Measurements from ENCODE around the gene CPT1C.
"Not testable (repeated sequence)": the region's sequence is repeated elsewhere in the genome, so short reads cannot be mapped to it uniquely, and the experiment has no call there.

Gene CPT1C

GRCh38 chr19:49718511-49718910 lies 27.6 kb downstream of the CPT1C start:
- Mint-ChIP-seq H3K4me1 (peaks cover 23% of the 10 kb centered on the region), H3K9me3 (peaks cover 3% of the 10 kb centered on the region), H3K36me3 (peaks cover 3% of the 10 kb centered on the region), H3K4me3 (peak overlapping the region; percentile 80), H3K27me3 (no peaks in the 10 kb centered on the region), H3K27ac (peak overlapping the region; percentile 92)
- CTCF ChIA-PET, result interaction anchor here (1.0 kb wide), 2 partner anchors 92 to 130 kb away, joined by 3 read pairs; no protein-coding TSS in a partner anchor
- DNase-seq, result no peak

- CTCF ChIA-PET, result no interaction called here
- H3K27me3 Mint-ChIP-seq, result no peaks in the 10 kb centered on the region
- DNase-seq, result no peak
- peak overlapping the region; percentile 42 for H3K27ac Mint-ChIP-seq
- H3K36me3 Mint-ChIP-seq, result peaks cover 3% of the 10 kb centered on the region
- peaks cover 3% of the 10 kb centered on the region for H3K9me3 Mint-ChIP-seq
- H3K4me1 Mint-ChIP-seq, result peaks cover 23% of the 10 kb centered on the region
- H3K4me3 Mint-ChIP-seq, result peak overlapping the region; percentile 21
Measured at GRCh38 chr19:49718991-49719390, 28.1 kb downstream of the CPT1C start.

GRCh38 chr19:49719420-49719819 lies 28.5 kb downstream of the CPT1C start:
- DNase-seq, H3K9me3 Mint-ChIP-seq, CTCF ChIA-PET, H3K27ac Mint-ChIP-seq, H3K36me3 Mint-ChIP-seq, H3K27me3 Mint-ChIP-seq: not testable (repeated sequence)
- Mint-ChIP-seq H3K4me3 (peak overlapping the region; percentile 21), H3K4me1 (peaks cover 23% of the 10 kb centered on the region)

- CTCF ChIA-PET, result interaction anchor here (0.6 kb wide), 1 partner anchor 18 kb away, joined by 4 read pairs; no protein-coding TSS in a partner anchor
- no peak overlapping the region for H3K27ac Mint-ChIP-seq
- no peaks in the 10 kb centered on the region for H3K36me3 Mint-ChIP-seq
- no peak overlapping the region for H3K4me3 Mint-ChIP-seq
- DNase-seq, result no peak
- H3K27me3 Mint-ChIP-seq, result no peaks in the 10 kb centered on the region
- H3K4me1 Mint-ChIP-seq, result peaks cover 3% of the 10 kb centered on the region
- no peaks in the 10 kb centered on the region for H3K9me3 Mint-ChIP-seq
Measured at GRCh38 chr19:49727217-49728030, 36.5 kb downstream of the CPT1C start.

- H3K4me3 Mint-ChIP-seq, result no peak overlapping the region
- H3K36me3 Mint-ChIP-seq, result no peaks in the 10 kb centered on the region
- CTCF ChIA-PET, result interaction anchor here (0.6 to 1.2 kb wide), 2 partner anchors 13 to 21 kb away, joined by 3 to 5 read pairs; no protein-coding TSS in a partner anchor
Measured at GRCh38 chr19:49730166-49730565, 39.2 kb downstream of the CPT1C start.

GRCh38 chr19:49738268-49738667 lies 47.4 kb downstream of the CPT1C start:
- H3K27ac Mint-ChIP-seq, result no peak overlapping the region
- H3K36me3 Mint-ChIP-seq, result no peaks in the 10 kb centered on the region
- peaks cover 11% of the 10 kb centered on the region for H3K4me1 Mint-ChIP-seq
- H3K9me3 Mint-ChIP-seq, result peaks cover 3% of the 10 kb centered on the region
- H3K4me3 Mint-ChIP-seq, result no peak overlapping the region
- CTCF ChIA-PET, result no interaction called here
- DNase-seq, result no peak
- peaks cover 9% of the 10 kb centered on the region for H3K27me3 Mint-ChIP-seq

More at GRCh38 chr19:49730166-49730565, 39.2 kb downstream of the CPT1C start:
- Mint-ChIP-seq H3K4me1 (peaks cover 3% of the 10 kb centered on the region), H3K27ac (no peak overlapping the region), H3K9me3 (no peaks in the 10 kb centered on the region), H3K27me3 (peaks cover 9% of the 10 kb centered on the region)
- DNase-seq, result no peak

GRCh38 chr19:49739098-49739497 lies 48.2 kb downstream of the CPT1C start:
- H3K27ac Mint-ChIP-seq, result peak overlapping the region; percentile 60
- CTCF ChIA-PET, result no interaction called here
- H3K27me3 Mint-ChIP-seq, result peaks cover 11% of the 10 kb centered on the region
- H3K4me3 Mint-ChIP-seq, result no peak overlapping the region
- no peaks in the 10 kb centered on the region for H3K36me3 Mint-ChIP-seq
- DNase-seq, result no peak
- H3K4me1 Mint-ChIP-seq, result peaks cover 11% of the 10 kb centered on the region
- H3K9me3 Mint-ChIP-seq, result peaks cover 3% of the 10 kb centered on the region

GRCh38 chr19:49739933-49740332 lies 49.0 kb downstream of the CPT1C start:
- Mint-ChIP-seq H3K27ac (no peak overlapping the region), H3K4me3 (no peak overlapping the region), H3K27me3 (peaks cover 5% of the 10 kb centered on the region), H3K9me3 (peaks cover 3% of the 10 kb centered on the region), H3K4me1 (peaks cover 11% of the 10 kb centered on the region), H3K36me3 (no peaks in the 10 kb centered on the region)
- DNase-seq, result no peak
- CTCF ChIA-PET, result no interaction called here

GRCh38 chr19:49741210-49741844 lies 50.4 kb downstream of the CPT1C start:
- Mint-ChIP-seq H3K9me3 (peaks cover 3% of the 10 kb centered on the region), H3K4me3 (no peak overlapping the region), H3K4me1 (peaks cover 11% of the 10 kb centered on the region), H3K36me3 (no peaks in the 10 kb centered on the region), H3K27ac (no peak overlapping the region), H3K27me3 (peaks cover 3% of the 10 kb centered on the region)
- CTCF ChIA-PET, result interaction anchor here (0.6 to 0.7 kb wide), 2 partner anchors 25 to 46 kb away, joined by 3 read pairs; no protein-coding TSS in a partner anchor
- DNase-seq, result no peak

- DNase-seq, result no peak
- Mint-ChIP-seq H3K27ac (no peak overlapping the region), H3K4me3 (no peak overlapping the region), H3K27me3 (peaks cover 17% of the 10 kb centered on the region), H3K4me1 (peaks cover 3% of the 10 kb centered on the region), H3K9me3 (no peaks in the 10 kb centered on the region), H3K36me3 (no peaks in the 10 kb centered on the region)
- CTCF ChIA-PET, result no interaction called here
Measured at GRCh38 chr19:49744946-49745381, 54.0 kb downstream of the CPT1C start.

GRCh38 chr19:49746206-49746958 lies 55.5 kb downstream of the CPT1C start:
- CTCF ChIA-PET, result no interaction called here
- Mint-ChIP-seq H3K9me3 (no peaks in the 10 kb centered on the region), H3K27ac (no peak overlapping the region), H3K27me3 (peaks cover 20% of the 10 kb centered on the region), H3K4me3 (no peak overlapping the region), H3K4me1 (no peaks in the 10 kb centered on the region), H3K36me3 (no peaks in the 10 kb centered on the region)
- DNase-seq, result peak; percentile 55

- H3K36me3 Mint-ChIP-seq, result no peaks in the 10 kb centered on the region
- H3K9me3 Mint-ChIP-seq, result peaks cover 2% of the 10 kb centered on the region
- H3K4me1 Mint-ChIP-seq, result no peaks in the 10 kb centered on the region
- DNase-seq, result no peak
- peaks cover 19% of the 10 kb centered on the region for H3K27me3 Mint-ChIP-seq
- CTCF ChIA-PET, result interaction anchor here (0.5 kb wide), 1 partner anchor 33 kb away, joined by 4 read pairs; no protein-coding TSS in a partner anchor
- H3K27ac Mint-ChIP-seq, result no peak overlapping the region
- no peak overlapping the region for H3K4me3 Mint-ChIP-seq
Measured at GRCh38 chr19:49749055-49749716, 58.3 kb downstream of the CPT1C start.

- Mint-ChIP-seq H3K4me1 (no peaks in the 10 kb centered on the region), H3K36me3 (no peaks in the 10 kb centered on the region), H3K27ac (no peak overlapping the region), H3K9me3 (peaks cover 2% of the 10 kb centered on the region), H3K27me3 (peaks cover 20% of the 10 kb centered on the region), H3K4me3 (no peak overlapping the region)
- DNase-seq, result no peak
- CTCF ChIA-PET, result interaction anchor here (0.5 to 0.7 kb wide), 2 partner anchors 34 to 59 kb away, joined by 3 to 4 read pairs; partner anchors contain the start of gene CPT1C
Measured at GRCh38 chr19:49749771-49750170, 58.9 kb downstream of the CPT1C start.

- Mint-ChIP-seq H3K9me3 (peaks cover 10% of the 10 kb centered on the region), H3K4me1 (no peaks in the 10 kb centered on the region), H3K4me3 (no peak overlapping the region), H3K27ac (no peak overlapping the region), H3K36me3 (no peaks in the 10 kb centered on the region), H3K27me3 (peaks cover 22% of the 10 kb centered on the region)
- CTCF ChIA-PET, result no interaction called here
- no peak for DNase-seq
Measured at GRCh38 chr19:49752701-49753100, 61.8 kb downstream of the CPT1C start.

All from activated naive CD4-positive, alpha-beta T cell treated with anti-CD3 and anti-CD28 coated beads, Interleukin-2, amount 10 ng/mL, durations not matched to agents 7 days and 5 days (primary cell).